ENCODE data around the gene DENND11. TPM values are rescaled to one million over a fixed set of nuclear protein-coding genes. Genes with fewer than 3 reads are reported as not detected.

DENND11 gene
- polyA plus RNA-seq, 1 of the 3 experiments (the other 2 are of a cell fraction) = 5.5 TPM

DNA sequence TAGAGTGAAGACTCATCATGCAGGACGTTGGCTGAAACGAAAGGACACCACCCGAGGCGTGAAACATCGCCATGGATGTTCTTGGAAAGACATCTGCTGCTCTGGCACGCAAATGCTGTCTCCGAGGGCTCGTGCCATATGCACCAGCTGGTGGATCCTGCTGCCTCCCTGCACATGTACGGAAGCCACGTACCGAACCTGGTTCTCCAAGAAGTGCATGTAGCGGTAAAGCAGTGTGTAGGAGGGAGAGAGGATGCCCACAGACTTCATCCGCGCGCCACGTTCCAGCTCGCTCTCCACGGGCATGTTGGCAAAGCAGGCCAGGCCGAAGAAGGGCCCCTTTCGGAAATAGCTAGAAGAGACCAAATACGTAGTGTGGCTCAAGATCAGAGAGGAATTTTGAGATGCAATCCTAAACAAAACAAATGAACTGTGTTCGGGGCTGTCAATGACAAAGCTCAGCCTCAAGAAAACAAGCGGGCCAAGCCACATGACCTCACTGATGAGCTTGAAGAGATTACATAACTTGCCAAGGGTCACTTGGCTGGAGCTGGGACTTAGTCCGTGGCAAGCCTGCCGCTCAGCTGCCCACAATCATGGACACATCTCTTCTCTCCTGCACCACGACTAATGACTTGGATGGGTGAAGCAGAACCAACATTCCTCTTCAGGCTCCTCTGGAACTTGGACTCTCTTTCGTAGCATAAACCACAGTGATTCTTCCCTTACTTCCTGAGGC is 16.5 kb downstream of the DENND11 start:
- no peak for DNase-seq
- Histone ChIP-seq H2AFZ (ENCODE audit: low read depth) (no peak overlapping the region), H3K79me2 (ENCODE audit: insufficient read depth) (peaks cover 30% of the 10 kb centered on the region), H4K20me1 (ENCODE audit: insufficient read depth) (no peaks in the 10 kb centered on the region; the same call in 1 of the 2 replicates), H3K27ac (ENCODE audit: low read depth in 2 of 2, low read length in 1 of 2) (no peak overlapping the region), H3K9me2 (no peaks in the 10 kb centered on the region), H3K4me3 (ENCODE audit: low read depth in 2 of 2, low read length in 1 of 2) (no peak overlapping the region), H3K9ac (no peak overlapping the region), H3K27me3 (ENCODE audit: insufficient read depth) (no peaks in the 10 kb centered on the region), H3K4me2 (no peak overlapping the region), H3F3A (replicated peaks; ENCODE audit: insufficient read depth) (no peaks in the 10 kb centered on the region), H3K4me1 (ENCODE audit: control insufficient read depth in 1 of 2, insufficient read depth in 2 of 2, low read depth in 1 of 2, low read length in 1 of 2) (no peaks in the 10 kb centered on the region), H3K36me3 (replicated peaks in 1 of 2; ENCODE audit: control insufficient read depth in 1 of 2, insufficient read depth in 2 of 2, low read length in 1 of 2) (peaks cover 28 to 45% of the 10 kb centered on the region in 2 experiments), H3K9me3 (no peaks in the 10 kb centered on the region)
- TF ChIP-seq FOSL2 (IDR thresholded peaks at IDR 0.05; ENCODE audit: borderline replicate concordance, low read depth) (no peak), MEF2A (IDR thresholded peaks at IDR 0.05; ENCODE audit: borderline replicate concordance, low read depth) (no peak), MXI1 (IDR thresholded peaks at IDR 0.05; ENCODE audit: low read depth, low read length) (no peak), SIN3A (IDR thresholded peaks at IDR 0.05; ENCODE audit: borderline replicate concordance, low read depth, low read length) (no peak), POLR2AphosphoS5 (IDR thresholded peaks at IDR 0.05; ENCODE audit: low read depth, low read length) (no peak), RAD21 (IDR thresholded peaks at IDR 0.05; ENCODE audit: low read length) (no peak), SMC3 (IDR thresholded peaks at IDR 0.05; ENCODE audit: low read depth, low read length) (no peak), RXRA (IDR thresholded peaks at IDR 0.05; ENCODE audit: borderline replicate concordance, low read depth) (no peak), TEAD4 (IDR thresholded peaks at IDR 0.05; ENCODE audit: borderline replicate concordance, insufficient read depth) (no peak), RFX5 (IDR thresholded peaks at IDR 0.05; ENCODE audit: low read length) (no peak)
- TF ChIP-seq, protein P1, sequence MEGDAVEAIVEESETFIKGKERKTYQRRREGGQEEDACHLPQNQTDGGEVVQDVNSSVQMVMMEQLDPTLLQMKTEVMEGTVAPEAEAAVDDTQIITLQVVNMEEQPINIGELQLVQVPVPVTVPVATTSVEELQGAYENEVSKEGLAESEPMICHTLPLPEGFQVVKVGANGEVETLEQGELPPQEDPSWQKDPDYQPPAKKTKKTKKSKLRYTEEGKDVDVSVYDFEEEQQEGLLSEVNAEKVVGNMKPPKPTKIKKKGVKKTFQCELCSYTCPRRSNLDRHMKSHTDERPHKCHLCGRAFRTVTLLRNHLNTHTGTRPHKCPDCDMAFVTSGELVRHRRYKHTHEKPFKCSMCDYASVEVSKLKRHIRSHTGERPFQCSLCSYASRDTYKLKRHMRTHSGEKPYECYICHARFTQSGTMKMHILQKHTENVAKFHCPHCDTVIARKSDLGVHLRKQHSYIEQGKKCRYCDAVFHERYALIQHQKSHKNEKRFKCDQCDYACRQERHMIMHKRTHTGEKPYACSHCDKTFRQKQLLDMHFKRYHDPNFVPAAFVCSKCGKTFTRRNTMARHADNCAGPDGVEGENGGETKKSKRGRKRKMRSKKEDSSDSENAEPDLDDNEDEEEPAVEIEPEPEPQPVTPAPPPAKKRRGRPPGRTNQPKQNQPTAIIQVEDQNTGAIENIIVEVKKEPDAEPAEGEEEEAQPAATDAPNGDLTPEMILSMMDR (IDR thresholded peaks at IDR 0.05) = no peak
- TF ChIP-seq, protein P2, sequence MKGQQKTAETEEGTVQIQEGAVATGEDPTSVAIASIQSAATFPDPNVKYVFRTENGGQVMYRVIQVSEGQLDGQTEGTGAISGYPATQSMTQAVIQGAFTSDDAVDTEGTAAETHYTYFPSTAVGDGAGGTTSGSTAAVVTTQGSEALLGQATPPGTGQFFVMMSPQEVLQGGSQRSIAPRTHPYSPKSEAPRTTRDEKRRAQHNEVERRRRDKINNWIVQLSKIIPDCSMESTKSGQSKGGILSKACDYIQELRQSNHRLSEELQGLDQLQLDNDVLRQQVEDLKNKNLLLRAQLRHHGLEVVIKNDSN (IDR thresholded peaks at IDR 0.05; ENCODE audit: borderline replicate concordance, low read depth) = no peak
- TF ChIP-seq, protein P3, sequence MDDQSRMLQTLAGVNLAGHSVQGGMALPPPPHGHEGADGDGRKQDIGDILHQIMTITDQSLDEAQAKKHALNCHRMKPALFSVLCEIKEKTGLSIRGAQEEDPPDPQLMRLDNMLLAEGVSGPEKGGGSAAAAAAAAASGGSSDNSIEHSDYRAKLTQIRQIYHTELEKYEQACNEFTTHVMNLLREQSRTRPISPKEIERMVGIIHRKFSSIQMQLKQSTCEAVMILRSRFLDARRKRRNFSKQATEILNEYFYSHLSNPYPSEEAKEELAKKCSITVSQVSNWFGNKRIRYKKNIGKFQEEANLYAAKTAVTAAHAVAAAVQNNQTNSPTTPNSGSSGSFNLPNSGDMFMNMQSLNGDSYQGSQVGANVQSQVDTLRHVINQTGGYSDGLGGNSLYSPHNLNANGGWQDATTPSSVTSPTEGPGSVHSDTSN (IDR thresholded peaks at IDR 0.05) = no peak
- 94% methylated on average over 27 of the region's 27 CpGs for WGBS (ENCODE audit: low lambda C conversion rate)
- POLR2A ChIA-PET = no interaction called here
- CTCF ChIA-PET = interaction anchor here (0.6 to 2.3 kb wide), 6 partner anchors 10 to 555 kb away, joined by 3 to 13 read pairs (median 3); no protein-coding TSS in a partner anchor

DNA sequence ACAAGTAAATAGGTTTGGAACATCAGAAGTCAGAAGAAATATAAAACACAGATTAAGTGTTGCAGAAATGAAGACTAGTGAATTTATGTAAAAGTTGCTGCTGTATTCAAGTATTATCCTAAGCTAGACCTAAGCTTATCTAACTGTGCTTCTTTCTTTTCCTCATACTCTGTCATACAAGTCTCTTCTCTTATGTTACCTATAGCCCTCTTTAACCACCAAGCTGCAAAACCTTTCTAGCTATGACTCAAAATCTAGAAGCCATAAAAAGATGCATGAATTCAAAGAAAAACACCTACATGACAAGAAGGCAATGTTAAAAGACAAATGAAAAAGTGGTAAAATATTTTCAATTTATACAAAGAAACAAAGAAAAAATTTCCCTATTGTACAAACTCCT is 23.0 kb downstream of the DENND11 start:
- H3K27me3 ChIP-seq (ENCODE audit: insufficient read depth) = no peaks in the 10 kb centered on the region
- CTCF ChIA-PET = interaction anchor here (1.0 to 2.6 kb wide), 5 partner anchors 11 to 145 kb away, joined by 3 to 9 read pairs (median 4); no protein-coding TSS in a partner anchor
- no peak overlapping the region for H3K9ac ChIP-seq
- peaks cover 32 to 39% of the 10 kb centered on the region in 2 experiments for H3K36me3 ChIP-seq (replicated peaks in 1 of 2; ENCODE audit: control insufficient read depth in 1 of 2, insufficient read depth in 2 of 2, low read length in 1 of 2)
- no peaks in the 10 kb centered on the region for H3K79me2 ChIP-seq (ENCODE audit: insufficient read depth)
- no peak overlapping the region for H3K4me3 ChIP-seq (ENCODE audit: low read depth in 2 of 2, low read length in 1 of 2)
- no peak overlapping the region for H2AFZ ChIP-seq (ENCODE audit: low read depth)
- H3K4me1 ChIP-seq (ENCODE audit: control insufficient read depth in 1 of 2, insufficient read depth in 2 of 2, low read depth in 1 of 2, low read length in 1 of 2) = no peaks in the 10 kb centered on the region
- no peak for DNase-seq
- POLR2A ChIA-PET = no interaction called here
- H3K9me3 ChIP-seq = no peaks in the 10 kb centered on the region
- H4K20me1 ChIP-seq (ENCODE audit: insufficient read depth) = no peaks in the 10 kb centered on the region
- H3K27ac ChIP-seq (ENCODE audit: low read depth in 2 of 2, low read length in 1 of 2) = no peak overlapping the region
- no peaks in the 10 kb centered on the region for H3K9me2 ChIP-seq
- no peaks in the 10 kb centered on the region for H3F3A ChIP-seq (replicated peaks; ENCODE audit: insufficient read depth)
- H3K4me2 ChIP-seq = no peak overlapping the region
- TF ChIP-seq MXI1 (IDR thresholded peaks at IDR 0.05; ENCODE audit: low read depth, low read length) (no peak), GATA2 (CRISPR knock-in tag; IDR thresholded peaks at IDR 0.05) (no peak), FOXJ3 (CRISPR knock-in tag; IDR thresholded peaks at IDR 0.05) (no peak), YY1 (IDR thresholded peaks at IDR 0.05; ENCODE audit: low read depth) (no peak), RXRA (IDR thresholded peaks at IDR 0.05; ENCODE audit: borderline replicate concordance, low read depth) (no peak), RAD21 (IDR thresholded peaks at IDR 0.05; ENCODE audit: low read length) (no peak), SIN3A (IDR thresholded peaks at IDR 0.05; ENCODE audit: borderline replicate concordance, low read depth, low read length) (no peak), TEAD4 (IDR thresholded peaks at IDR 0.05; ENCODE audit: borderline replicate concordance, insufficient read depth) (no peak)
- TF ChIP-seq, protein P4, sequence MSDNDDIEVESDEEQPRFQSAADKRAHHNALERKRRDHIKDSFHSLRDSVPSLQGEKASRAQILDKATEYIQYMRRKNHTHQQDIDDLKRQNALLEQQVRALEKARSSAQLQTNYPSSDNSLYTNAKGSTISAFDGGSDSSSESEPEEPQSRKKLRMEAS (IDR thresholded peaks at IDR 0.05; ENCODE audit: low read depth) = no peak
- TF ChIP-seq, protein P3 (IDR thresholded peaks at IDR 0.05) = no peak
- TF ChIP-seq, protein P5, sequence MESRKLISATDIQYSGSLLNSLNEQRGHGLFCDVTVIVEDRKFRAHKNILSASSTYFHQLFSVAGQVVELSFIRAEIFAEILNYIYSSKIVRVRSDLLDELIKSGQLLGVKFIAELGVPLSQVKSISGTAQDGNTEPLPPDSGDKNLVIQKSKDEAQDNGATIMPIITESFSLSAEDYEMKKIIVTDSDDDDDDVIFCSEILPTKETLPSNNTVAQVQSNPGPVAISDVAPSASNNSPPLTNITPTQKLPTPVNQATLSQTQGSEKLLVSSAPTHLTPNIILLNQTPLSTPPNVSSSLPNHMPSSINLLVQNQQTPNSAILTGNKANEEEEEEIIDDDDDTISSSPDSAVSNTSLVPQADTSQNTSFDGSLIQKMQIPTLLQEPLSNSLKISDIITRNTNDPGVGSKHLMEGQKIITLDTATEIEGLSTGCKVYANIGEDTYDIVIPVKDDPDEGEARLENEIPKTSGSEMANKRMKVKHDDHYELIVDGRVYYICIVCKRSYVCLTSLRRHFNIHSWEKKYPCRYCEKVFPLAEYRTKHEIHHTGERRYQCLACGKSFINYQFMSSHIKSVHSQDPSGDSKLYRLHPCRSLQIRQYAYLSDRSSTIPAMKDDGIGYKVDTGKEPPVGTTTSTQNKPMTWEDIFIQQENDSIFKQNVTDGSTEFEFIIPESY (IDR thresholded peaks at IDR 0.05; ENCODE audit: borderline replicate concordance, low read depth) = no peak

Data from SK-N-SH (cell line).